Pancreas (tissue), 10 donors: ENCODE measurements around the gene LSM12. TPM values are rescaled to one million over a fixed set of nuclear protein-coding genes. Genes with fewer than 3 reads are reported as not detected.

ENCODE experiments used
- ATAC-seq, 4 donors: fragments of 200-7000 bp; cut with Tn5 transposase; one replicate each; pipeline versions ENCODE4 v1.8.0 to v1.9.1; 2020; ENCODE audit warnings: mild to moderate bottlenecking in 4 of 4, moderate library complexity in 4 of 4
- DNase-seq, 6 donors: peaks; one replicate each; pipeline ENCODE4 v3.0.0-alpha.2; 2020
- FAIRE-seq: peaks from 2 replicates; lab custom pipeline; 2012; peaks lifted over from hg19 to GRCh38; lab: Jason Lieb, UNC
- H3K27ac ChIP-seq, 4 donors: fragments of 200-600 bp; sonication (generic); 1 replicate in 3 of 4; 2 replicates in 1 of 4; pipeline versions ENCODE4 v1.5.0 to v1.8.0; 2020
- H3K27me3 ChIP-seq, 4 donors: fragments of 200-600 bp; one replicate each; pipeline ENCODE4 v1.8.0; 2021
- H3K36me3 ChIP-seq, 3 donors: fragments of 200-600 bp; sonication (generic) in 1 of 3; one replicate each; pipeline versions ENCODE4 v1.5.0 to v1.8.0; 2020 to 2021
- H3K4me1 ChIP-seq, 3 donors: fragments of 200-600 bp; one replicate each; pipeline ENCODE4 v1.8.0; 2021
- H3K4me3 ChIP-seq, 4 donors: fragments of 200-600 bp; sonication (generic) in 2 of 4; one replicate each; pipeline versions ENCODE4 v1.5.0 to v1.8.0; 2020 to 2021
- H3K9me3 ChIP-seq, 4 donors: fragments of 200-600 bp; one replicate each; pipeline ENCODE4 v1.8.0; 2021
- CTCF ChIP-seq, 4 donors: fragments of 200-600 bp; sonication (generic) in 3 of 4; IDR thresholded peaks; one replicate each; pipeline versions ENCODE4 v1.5.0 to v1.8.0; 2021; ENCODE audit warnings: antibody characterized with exemption in 4 of 4
- WGBS, 2 donors: extraction: QIAGEN DNeasy Blood & Tissue Kit; methylation state at CpG; one replicate each; pipeline ENCODE4 v1.1.7; 2013; 5-methylcytosine and 5-hydroxymethylcytosine counted together
- intact Hi-C, 3 donors: fragments of 100-400 bp; cut with DNase I; formaldehyde crosslinking; loops; one replicate each; pipeline versions ENCODE4 v1.11.1 to v1.14.2; 2022
- polyA plus RNA-seq, 2 donors: library from polyadenylated mRNA; stranded (reverse); fragments of 200-250 nt; gene quantifications; one replicate each; pipeline ENCODE4 v1.2.3, GENCODE V29; 2013
- total RNA-seq, 6 donors: library from RNA; stranded (reverse); fragmentation: NEBNext Ultra II Directional in 4 of 6; extraction: Animal tissue kit (Norgen Biotek cat#: 25700) in 4 of 6; gene quantifications; one replicate each; pipeline versions ENCODE4 v1.2.1 to v1.2.4, GENCODE V29; 2021 to 2023
- donor health status: healthy with polysubstance abuse.
- donor health status: DM: no; HTN: no; CAD: no; lungs with moderate emphysema.
- donor health status: DM: no; HTN: no; CAD: no.
- donor health status: control.
- donor health status: control.
- donor health status: Bipolar disorder and iron deficiency.
- donor health status: DM: yes; HTN: yes; CAD: no.
- donor health status: DM: no; HTN: no; CAD: no.
- donor health status: DM: no; HTN: no; CAD: no.
- donor health status: DM: yes; HTN: yes; CAD: no.

The LSM12 gene
- total and polyA plus RNA-seq, 8 donors = 14.5 to 29.6 (median 23.6) TPM

- Histone ChIP-seq H3K27me3 (peaks cover 0 to 5% (median 0%) of the 10 kb centered on the region in 4 donors), H3K27ac (no peak overlapping the region), H3K4me1 (no peaks in the 10 kb centered on the region), H3K9me3 (no peaks in the 10 kb centered on the region), H3K36me3 (no peaks in the 10 kb centered on the region), H3K4me3 (no peak overlapping the region)
- WGBS, 2 donors = 90 to 93% methylated on average over 14 of the region's 14 CpGs
- DNase-seq (no peak), FAIRE-seq (no peak), ATAC-seq (no peak)
- intact Hi-C loops = loop anchor here in 2 of 3 donors (5.0 to 10.0 kb wide), 3 partner anchors 48 to 118 kb away; partner anchors contain the start of gene PPY (in 2 of the 2)
- TF ChIP-seq CTCF (IDR thresholded peaks at IDR 0.05) = no peak
These were observed 73.8 kb downstream of the LSM12 start for GRCh38 chr17:43992641-43993040.

GRCh38 chr17:43988301-43988700 is 78.2 kb downstream of the LSM12 start:
- ATAC-seq (peak in 1 of 4 donors; percentile 14), FAIRE-seq (no peak), DNase-seq (no peak)
- intact Hi-C loops = no loop called here
- Histone ChIP-seq H3K27ac (no peak overlapping the region), H3K27me3 (no peaks in the 10 kb centered on the region), H3K4me3 (no peak overlapping the region), H3K4me1 (peaks cover 0 to 5% (median 0%) of the 10 kb centered on the region in 3 donors), H3K36me3 (no peaks in the 10 kb centered on the region), H3K9me3 (no peaks in the 10 kb centered on the region)
- WGBS, 2 donors = 74 to 90% methylated on average over 9 of the region's 9 CpGs
- no peak for TF ChIP-seq CTCF (IDR thresholded peaks at IDR 0.05)

GRCh38 chr17:43987131-43988021 is 79.1 kb downstream of the LSM12 start:
- Histone ChIP-seq H3K27ac (no peak overlapping the region), H3K9me3 (no peaks in the 10 kb centered on the region), H3K4me3 (no peak overlapping the region), H3K27me3 (peaks cover 0 to 9% (median 0%) of the 10 kb centered on the region in 4 donors), H3K4me1 (peaks cover 0 to 5% (median 0%) of the 10 kb centered on the region in 3 donors), H3K36me3 (no peaks in the 10 kb centered on the region)
- ATAC-seq (no peak), DNase-seq (no peak), FAIRE-seq (no peak)
- no peak for TF ChIP-seq CTCF (IDR thresholded peaks at IDR 0.05)
- WGBS, 2 donors = 57 to 66% methylated on average over 12 of the region's 12 CpGs
- intact Hi-C loops = no loop called here

- H3K9me3 ChIP-seq = no peaks in the 10 kb centered on the region
- FAIRE-seq (no peak), DNase-seq (no peak), ATAC-seq (no peak)
- no peaks in the 10 kb centered on the region for H3K36me3 ChIP-seq
- peaks cover 0 to 9% (median 0%) of the 10 kb centered on the region in 4 donors for H3K27me3 ChIP-seq
- H3K4me1 ChIP-seq = peaks cover 0 to 5% (median 0%) of the 10 kb centered on the region in 3 donors
- no peak overlapping the region for H3K27ac ChIP-seq
- intact Hi-C loops = no loop called here
- no peak overlapping the region for H3K4me3 ChIP-seq
- TF ChIP-seq CTCF (IDR thresholded peaks at IDR 0.05) = no peak
- 85 to 93% methylated on average over 7 of the region's 7 CpGs for whole genome bisulfite sequencing, 2 donors
These were observed 80.1 kb downstream of the LSM12 start for GRCh38 chr17:43986225-43986981.
